ENCODE measurements around the gene PIH1D2.

GRCh38 chr11:112025707-112026106, 48.1 kb downstream of the PIH1D2 start:
- no peak for TF ChIP-seq POLR2A (IDR thresholded peaks at IDR 0.05)
- no peak for TF ChIP-seq CTCF (IDR thresholded peaks at IDR 0.05)
